SK-N-MC (cell line): Measurements from ENCODE around the gene FRMD3.

Experiments
- EZH2 ChIP-seq: fragments of 200-600 bp; sonication (generic); IDR thresholded peaks from one replicate; pipeline ENCODE4 v1.6.1; 2017; ENCODE audit warnings: antibody characterized with exemption
- POLR2AphosphoS5 ChIP-seq: IDR thresholded peaks from 2 replicates; pipeline ENCODE4 v1.6.1; 2012; ENCODE audit warnings: mild to moderate bottlenecking, low read depth, low read length, borderline replicate concordance

DNA sequence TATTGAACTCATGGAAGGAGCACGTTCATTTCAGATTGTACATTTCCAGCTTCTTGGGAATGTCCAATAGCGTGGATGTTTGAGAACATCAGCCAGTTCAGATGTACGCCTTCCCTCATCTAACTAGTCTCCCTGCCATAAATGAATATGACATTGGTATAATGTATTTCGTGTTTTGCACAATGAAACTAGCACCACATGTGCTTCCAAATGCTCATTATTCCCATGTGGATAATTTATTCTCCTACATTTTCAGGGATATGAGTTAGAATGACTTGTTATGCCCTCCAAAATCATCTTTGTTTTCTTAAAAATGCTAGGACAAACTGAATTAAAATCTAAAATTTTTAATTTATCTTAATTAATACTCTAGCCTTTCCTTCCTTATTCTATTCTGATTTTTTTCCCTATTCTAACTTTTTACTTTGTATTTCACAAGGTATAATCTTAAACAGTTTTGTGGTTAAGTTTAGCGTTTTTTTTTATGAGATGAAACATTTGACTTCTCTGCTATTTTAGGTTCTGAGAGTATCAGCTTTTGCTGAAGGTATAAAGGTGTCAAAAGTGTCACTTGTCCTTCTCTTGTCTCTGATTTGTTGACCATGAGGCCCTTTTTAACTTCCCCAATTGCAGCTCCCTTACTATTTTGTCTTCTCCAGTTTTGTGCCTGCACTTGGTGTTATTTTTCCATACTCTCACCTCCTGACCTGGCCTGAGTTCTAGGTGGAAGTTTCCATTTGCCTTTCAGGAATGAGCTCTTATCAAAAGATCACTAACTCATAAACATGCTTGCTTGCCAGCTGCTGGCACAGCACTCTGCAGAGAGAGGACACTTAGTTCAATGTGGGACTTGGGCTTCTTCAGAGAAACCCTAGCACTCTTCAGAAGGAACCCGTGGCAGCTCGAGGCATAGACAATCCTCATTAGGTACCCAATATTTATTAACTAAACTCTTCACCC lies 106.8 kb downstream of the FRMD3 start:
- TF ChIP-seq POLR2AphosphoS5 = no peak
- no peak for TF ChIP-seq EZH2
